Sigmoid colon (tissue), 4 donors: Measurements from ENCODE around the gene MAN2A1.

Experiments
- EP300 ChIP-seq, 4 donors: sonication (generic); formaldehyde crosslinking; IDR thresholded peaks; one replicate each; pipeline ENCODE4 v1.6.1; 2017; ENCODE audit warnings: antibody characterized with exemption in 4 of 4
- POLR2A ChIP-seq, 2 donors: fragments of 450-650 bp; IDR thresholded peaks; one replicate each; pipeline ENCODE4 v1.6.1; 2016; ENCODE audit warnings: antibody characterized with exemption in 2 of 2, mild to moderate bottlenecking in 2 of 2, moderate library complexity in 2 of 2
- POLR2AphosphoS5 ChIP-seq, 4 donors: sonication (generic); formaldehyde crosslinking; IDR thresholded peaks; one replicate each; pipeline ENCODE4 v1.6.1; 2017; ENCODE audit warnings: antibody characterized with exemption in 4 of 4
- TF ChIP-seq, protein P1 (sequence below), 4 experiments: fragments of 450-650 bp in 3 of 4; fragments of 200-600 bp in 1 of 4; IDR thresholded peaks; one replicate each; pipeline ENCODE4 v1.5.1; 2016 to 2019; ENCODE audit warnings: antibody characterized with exemption in 4 of 4, mild to moderate bottlenecking in 3 of 4, moderate library complexity in 2 of 4

DNA sequence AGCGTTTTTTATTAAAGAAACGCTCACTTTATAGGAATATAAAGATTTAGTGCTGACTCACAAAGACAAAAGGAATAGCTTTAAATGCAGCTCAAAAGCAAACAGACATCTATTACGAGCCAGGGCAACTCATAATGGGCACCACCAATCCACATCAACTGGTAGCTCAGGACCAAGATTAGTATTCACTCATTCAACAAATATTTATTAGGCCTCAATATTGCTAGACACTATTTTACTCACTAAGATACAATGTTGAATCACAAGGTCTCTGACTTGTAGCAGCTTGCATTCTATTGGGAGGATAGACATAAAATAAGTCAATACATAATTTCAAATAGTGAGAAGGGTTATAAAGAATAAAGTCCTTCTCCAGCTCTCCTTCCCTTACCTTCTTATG lies 8.0 kb upstream of the MAN2A1 start:
- TF ChIP-seq, protein P1, sequence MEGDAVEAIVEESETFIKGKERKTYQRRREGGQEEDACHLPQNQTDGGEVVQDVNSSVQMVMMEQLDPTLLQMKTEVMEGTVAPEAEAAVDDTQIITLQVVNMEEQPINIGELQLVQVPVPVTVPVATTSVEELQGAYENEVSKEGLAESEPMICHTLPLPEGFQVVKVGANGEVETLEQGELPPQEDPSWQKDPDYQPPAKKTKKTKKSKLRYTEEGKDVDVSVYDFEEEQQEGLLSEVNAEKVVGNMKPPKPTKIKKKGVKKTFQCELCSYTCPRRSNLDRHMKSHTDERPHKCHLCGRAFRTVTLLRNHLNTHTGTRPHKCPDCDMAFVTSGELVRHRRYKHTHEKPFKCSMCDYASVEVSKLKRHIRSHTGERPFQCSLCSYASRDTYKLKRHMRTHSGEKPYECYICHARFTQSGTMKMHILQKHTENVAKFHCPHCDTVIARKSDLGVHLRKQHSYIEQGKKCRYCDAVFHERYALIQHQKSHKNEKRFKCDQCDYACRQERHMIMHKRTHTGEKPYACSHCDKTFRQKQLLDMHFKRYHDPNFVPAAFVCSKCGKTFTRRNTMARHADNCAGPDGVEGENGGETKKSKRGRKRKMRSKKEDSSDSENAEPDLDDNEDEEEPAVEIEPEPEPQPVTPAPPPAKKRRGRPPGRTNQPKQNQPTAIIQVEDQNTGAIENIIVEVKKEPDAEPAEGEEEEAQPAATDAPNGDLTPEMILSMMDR (IDR thresholded peaks at IDR 0.05) = no peak
- no peak for TF ChIP-seq POLR2AphosphoS5 (IDR thresholded peaks at IDR 0.05)
- TF ChIP-seq POLR2A (IDR thresholded peaks at IDR 0.05) = no peak
- TF ChIP-seq EP300 (IDR thresholded peaks at IDR 0.05) = no peak
